PC-3 (cell line): Measurements from ENCODE around the gene CDK18. TPM values are rescaled to one million over a fixed set of nuclear protein-coding genes. Genes with fewer than 3 reads are reported as not detected.

Experiments used
- ATAC-seq: fragments of 200-7000 bp; cut with Tn5 transposase; 2 replicates; pipeline ENCODE4 v1.9.1; 2020; ENCODE audit warnings: mild to moderate bottlenecking, moderate library complexity
- BruUV-seq: library from RNA; stranded (reverse); fragments of 400-500 nt; replicated peaks from 2 replicates; lab custom pipeline; 2021; lab: Mats Ljungman, UMichigan
- CTCF ChIA-PET: fragments of 300-600 bp; sonication (Branson Sonifier 250); formaldehyde crosslinking; loops from one replicate; lab custom pipeline; 2022; ENCODE audit warnings: antibody characterized with exemption; lab: Charles Lee
- POLR2A ChIA-PET: fragments of 300-600 bp; sonication (Branson Sonifier 250); formaldehyde crosslinking; loops from one replicate; lab custom pipeline; 2022; ENCODE audit warnings: antibody characterized with exemption; ENCODE audit not compliant: unreplicated experiment; lab: Charles Lee
- DNase-seq: peaks from one replicate; pipeline ENCODE4 v3.0.0-alpha.2; 2015
- H2AFZ ChIP-seq: fragments of 300-600 bp; sonication (generic); 2 replicates; pipeline ENCODE4 v1.6.0; 2016; ENCODE audit warnings: antibody characterized with exemption, low read length
- H3F3A ChIP-seq: fragments of 300-600 bp; sonication (generic); one replicate; pipeline ENCODE4 v1.6.0; 2017; ENCODE audit warnings: antibody characterized with exemption, low read length, control low read depth, mild to moderate bottlenecking; ENCODE audit not compliant: unreplicated experiment
- H3K27ac ChIP-seq: fragments of 300-600 bp; sonication (generic); 2 replicates; pipeline ENCODE4 v1.5.1; 2016; ENCODE audit warnings: mild to moderate bottlenecking, low read length
- H3K27me3 ChIP-seq: fragments of 300-600 bp; sonication (generic); 2 replicates; pipeline ENCODE4 v1.6.1; 2016; ENCODE audit warnings: low read length, mixed read lengths
- H3K36me3 ChIP-seq: fragments of 300-600 bp; sonication (generic); 2 replicates; pipeline ENCODE4 v1.6.1; 2016; ENCODE audit warnings: low read depth, mixed run types, low read length, mixed read lengths
- H3K4me1 ChIP-seq: fragments of 300-600 bp; sonication (generic); 2 replicates; pipeline ENCODE4 v1.5.1; 2016; ENCODE audit warnings: low read length; ENCODE audit not compliant: insufficient read depth
- H3K4me2 ChIP-seq: fragments of 300-600 bp; sonication (generic); 2 replicates; pipeline ENCODE4 v1.6.0; 2016; ENCODE audit warnings: low read length
- H3K4me3 ChIP-seq: fragments of 300-600 bp; sonication (generic); 2 replicates; pipeline ENCODE4 v1.5.1; 2016; ENCODE audit warnings: mild to moderate bottlenecking, low read length, mixed read lengths
- H3K79me2 ChIP-seq: fragments of 300-600 bp; sonication (generic); 2 replicates; pipeline ENCODE4 v1.6.1; 2017; ENCODE audit warnings: low read length, mixed read lengths
- H3K9ac ChIP-seq: fragments of 300-600 bp; sonication (generic); 2 replicates; pipeline ENCODE4 v1.6.0; 2016; ENCODE audit warnings: mild to moderate bottlenecking, low read length
- H3K9me2 ChIP-seq: fragments of 300-600 bp; sonication (generic); replicated peaks from 2 replicates; pipeline ENCODE4 v1.6.1; 2016; ENCODE audit warnings: mixed run types, low read length, mixed read lengths
- H3K9me3 ChIP-seq: fragments of 300-600 bp; sonication (generic); 2 replicates; pipeline ENCODE4 v1.6.1; 2016; ENCODE audit warnings: low read length, mixed read lengths
- H4K20me1 ChIP-seq: fragments of 300-600 bp; sonication (generic); 2 replicates; pipeline ENCODE4 v1.6.1; 2016; ENCODE audit warnings: low read length, mixed read lengths
- CTCF ChIP-seq: fragments of 300-600 bp; sonication (generic); conservative IDR thresholded peaks from 2 replicates; pipeline ENCODE4 v1.5.1; 2017; ENCODE audit warnings: antibody characterized with exemption, low read depth, mild to moderate bottlenecking, low read length
- EZH2 ChIP-seq: fragments of 300-600 bp; sonication (generic); IDR thresholded peaks from one replicate; pipeline ENCODE4 v1.6.1; 2017; ENCODE audit warnings: antibody characterized with exemption, mild to moderate bottlenecking, low read length; ENCODE audit not compliant: unreplicated experiment
- EZH2phosphoT487 ChIP-seq: fragments of 300-600 bp; sonication (generic); IDR thresholded peaks from 2 replicates; pipeline ENCODE4 v1.6.1; 2018; ENCODE audit warnings: mild to moderate bottlenecking, antibody characterized with exemption, low read length, borderline replicate concordance
- intact Hi-C: fragments of 100-400 bp; cut with micrococcal nuclease; formaldehyde crosslinking; loops from 2 replicates; pipeline ENCODE4 v1.9.0; 2023
- total RNA-seq: library from RNA; depleted of rRNA; stranded (reverse); fragments of >200 nt; gene quantifications from 2 replicates; pipeline ENCODE4 v1.2.3, GENCODE V29; 2014

The CDK18 gene
- total RNA-seq, 1 experiment from 2014 or later: 13.2 TPM

GRCh38 chr1:205530116-205530515 lies 25.6 kb downstream of the CDK18 start:
- Histone ChIP-seq H3F3A (no peaks in the 10 kb centered on the region), H3K9me3 (no peaks in the 10 kb centered on the region), H3K9me2 (no peaks in the 10 kb centered on the region), H3K27ac (no peak overlapping the region), H3K79me2 (no peaks in the 10 kb centered on the region), H3K9ac (no peak overlapping the region), H3K27me3 (no peaks in the 10 kb centered on the region), H4K20me1 (no peaks in the 10 kb centered on the region), H3K4me3 (no peak overlapping the region), H3K4me1 (peaks cover 12% of the 10 kb centered on the region), H3K4me2 (0 out of 2 replicates have a peak overlapping the region, but pooled peaks have one; percentile 79), H2AFZ (no peak overlapping the region), H3K36me3 (no peaks in the 10 kb centered on the region)
- ChIA-PET CTCF (interaction anchor here (1.7 kb wide), 2 partner anchors 14 to 61 kb away, joined by 5 to 20 read pairs; no protein-coding TSS in a partner anchor), POLR2A (no interaction called here)
- no TSS peak for BruUV-seq
- no peak for ATAC-seq
- DNase-seq: no peak
- intact Hi-C loops: no loop called here
- no peak for TF ChIP-seq CTCF
- TF ChIP-seq EZH2phosphoT487: no peak
- no peak for TF ChIP-seq EZH2

GRCh38 chr1:205531191-205532025 lies 26.9 kb downstream of the CDK18 start:
- H3K79me2 ChIP-seq: no peaks in the 10 kb centered on the region
- H3K9me2 ChIP-seq: no peaks in the 10 kb centered on the region
- no TSS peak for BruUV-seq
- CTCF ChIA-PET: interaction anchor here (0.8 kb wide), 1 partner anchor 61 kb away, joined by 3 read pairs; no protein-coding TSS in a partner anchor
- no peaks in the 10 kb centered on the region for H3K27me3 ChIP-seq
- ATAC-seq: no peak
- H3F3A ChIP-seq: no peaks in the 10 kb centered on the region
- TF ChIP-seq EZH2 (no peak), CTCF (no peak), EZH2phosphoT487 (no peak)
- no peak for DNase-seq
- H3K36me3 ChIP-seq: no peaks in the 10 kb centered on the region
- intact Hi-C loops: no loop called here
- H3K27ac ChIP-seq: no peak overlapping the region
- no peaks in the 10 kb centered on the region for H4K20me1 ChIP-seq
- H3K9me3 ChIP-seq: no peaks in the 10 kb centered on the region
- POLR2A ChIA-PET: no interaction called here
- H3K9ac ChIP-seq: no peak overlapping the region
- no peak overlapping the region for H2AFZ ChIP-seq
- H3K4me2 ChIP-seq: no peak overlapping the region
- peaks cover 16% of the 10 kb centered on the region for H3K4me1 ChIP-seq
- H3K4me3 ChIP-seq: no peak overlapping the region
